ENCODE measurements around the gene RINL.

Gene RINL, protein sequence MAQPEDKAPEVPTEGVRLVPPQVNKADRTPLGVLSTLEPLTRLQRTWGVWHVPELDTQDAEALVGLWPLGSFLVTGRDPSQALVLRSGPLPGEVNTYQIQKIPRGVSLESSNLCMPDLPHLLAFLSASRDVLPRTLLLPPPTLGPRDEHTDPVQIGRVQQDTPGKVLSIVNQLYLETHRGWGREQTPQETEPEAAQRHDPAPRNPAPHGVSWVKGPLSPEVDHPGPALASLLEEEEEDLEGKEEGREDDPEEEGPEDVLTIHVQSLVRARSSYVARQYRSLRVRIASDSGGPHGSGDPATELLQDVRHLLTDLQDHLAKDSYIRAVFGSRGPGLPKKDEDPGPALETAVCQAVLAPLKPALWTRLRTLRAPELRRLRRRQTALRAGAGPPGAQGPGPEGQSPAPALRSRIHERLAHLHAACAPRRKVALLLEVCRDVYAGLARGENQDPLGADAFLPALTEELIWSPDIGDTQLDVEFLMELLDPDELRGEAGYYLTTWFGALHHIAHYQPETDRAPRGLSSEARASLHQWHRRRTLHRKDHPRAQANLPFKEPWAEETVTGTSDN

DNA sequence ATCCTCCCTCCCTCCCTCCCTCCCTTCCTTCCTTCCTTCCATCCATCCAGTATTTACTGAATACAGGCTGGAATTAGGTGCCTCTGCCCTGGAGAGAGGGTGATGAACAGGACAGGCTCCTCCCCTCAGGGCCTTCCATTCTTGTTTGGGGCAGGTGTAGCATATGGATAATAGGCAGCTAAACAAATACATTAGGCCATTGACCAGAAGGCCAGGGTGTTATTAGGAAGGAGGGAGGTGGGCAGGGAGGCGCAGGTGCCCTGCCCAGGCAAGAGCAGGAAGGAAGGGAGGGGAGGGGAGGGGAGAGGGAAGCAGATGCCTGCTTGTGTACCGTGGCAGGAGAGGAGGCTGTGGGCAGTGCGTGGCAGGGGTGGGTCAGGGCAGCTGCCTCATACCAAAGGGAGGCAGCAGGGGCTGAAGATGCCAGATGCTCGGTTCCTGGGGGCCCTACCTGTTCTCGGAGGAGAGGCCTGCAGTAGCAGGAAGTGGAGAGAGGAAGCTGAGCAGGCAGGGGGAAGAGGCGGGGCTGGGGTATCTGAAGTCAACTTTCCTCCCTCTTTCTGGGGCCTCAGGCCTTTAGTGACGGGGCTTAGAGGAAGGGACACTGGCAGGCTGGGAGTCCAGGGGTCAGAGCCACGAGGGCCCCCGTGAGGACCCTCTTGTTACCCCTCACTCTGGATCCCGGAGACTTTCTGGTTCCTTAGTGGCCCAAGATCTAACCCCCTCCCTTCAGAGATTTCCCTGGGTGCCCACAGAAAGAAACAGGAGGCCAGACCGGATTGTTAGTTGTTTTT, at the start of gene RINL:
RINL (minus strand) TSS at position 495 of the 794 bp plus-strand sequence. CDS start 1,533 bp downstream, outside the sequence.
- TF ChIP-seq, protein P1, sequence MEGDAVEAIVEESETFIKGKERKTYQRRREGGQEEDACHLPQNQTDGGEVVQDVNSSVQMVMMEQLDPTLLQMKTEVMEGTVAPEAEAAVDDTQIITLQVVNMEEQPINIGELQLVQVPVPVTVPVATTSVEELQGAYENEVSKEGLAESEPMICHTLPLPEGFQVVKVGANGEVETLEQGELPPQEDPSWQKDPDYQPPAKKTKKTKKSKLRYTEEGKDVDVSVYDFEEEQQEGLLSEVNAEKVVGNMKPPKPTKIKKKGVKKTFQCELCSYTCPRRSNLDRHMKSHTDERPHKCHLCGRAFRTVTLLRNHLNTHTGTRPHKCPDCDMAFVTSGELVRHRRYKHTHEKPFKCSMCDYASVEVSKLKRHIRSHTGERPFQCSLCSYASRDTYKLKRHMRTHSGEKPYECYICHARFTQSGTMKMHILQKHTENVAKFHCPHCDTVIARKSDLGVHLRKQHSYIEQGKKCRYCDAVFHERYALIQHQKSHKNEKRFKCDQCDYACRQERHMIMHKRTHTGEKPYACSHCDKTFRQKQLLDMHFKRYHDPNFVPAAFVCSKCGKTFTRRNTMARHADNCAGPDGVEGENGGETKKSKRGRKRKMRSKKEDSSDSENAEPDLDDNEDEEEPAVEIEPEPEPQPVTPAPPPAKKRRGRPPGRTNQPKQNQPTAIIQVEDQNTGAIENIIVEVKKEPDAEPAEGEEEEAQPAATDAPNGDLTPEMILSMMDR (IDR thresholded peaks at IDR 0.05; ENCODE audit: borderline replicate concordance, extremely low read depth, low read length, poor library complexity, severe bottlenecking) = no peak
- Histone ChIP-seq H3K36me3 (ENCODE audit: insufficient read depth, low read length) (peaks cover 15% of the 10 kb centered on the region; the same call in 1 of the 2 replicates), H4K20me1 (ENCODE audit: insufficient read depth, low read length) (no peaks in the 10 kb centered on the region), H3K9ac (ENCODE audit: low read depth, low read length) (peak within 1 kb of the TSS; percentile 38), H3K27me3 (ENCODE audit: insufficient read depth, low read length, poor library complexity) (no peaks in the 10 kb centered on the region), H3K4me3 (ENCODE audit: low read depth in 1 of 2, low read length in 2 of 2) (peak within 1 kb of the TSS in 1 of 2 experiments; percentile 13; a peak in 1 of 4 replicates), H3K4me2 (ENCODE audit: insufficient read depth, low read length) (peak within 1 kb of the TSS; percentile 42), H3K79me2 (ENCODE audit: insufficient read depth, low read length) (no peaks in the 10 kb centered on the region), H3K4me1 (ENCODE audit: insufficient read depth, low read length) (peaks cover 18% of the 10 kb centered on the region), H2AFZ (ENCODE audit: low read depth, low read length) (peak within 1 kb of the TSS; percentile 53), H3K27ac (ENCODE audit: low read length) (peak within 1 kb of the TSS; percentile 39), H3K9me3 (ENCODE audit: insufficient read depth, low read length, severe bottlenecking) (no peaks in the 10 kb centered on the region)
- ATAC-seq (ENCODE audit: insufficient read depth, low read depth) (peak; percentile 92), DNase-seq (peak; percentile 75)

DNA sequence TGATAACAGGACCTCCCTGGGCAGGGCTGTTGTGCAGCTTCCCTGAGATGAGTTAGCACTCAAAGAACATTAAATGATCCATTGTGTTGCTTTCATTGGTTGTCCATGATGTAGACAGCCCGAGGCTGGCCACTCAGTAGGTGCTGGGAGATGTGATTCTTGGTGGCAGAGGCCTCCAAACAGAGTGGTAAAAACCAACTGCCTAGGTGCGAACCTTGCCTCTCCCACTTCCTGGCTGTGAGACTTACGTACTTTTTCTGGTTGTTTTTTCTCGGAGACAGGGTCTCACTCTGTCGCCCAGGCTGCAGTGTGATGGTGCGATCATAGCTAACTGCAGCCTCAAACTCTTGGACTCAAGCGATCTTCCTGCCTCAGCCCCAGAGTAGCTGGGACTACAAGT, 46.3 kb upstream of the RINL start:
- Histone ChIP-seq H2AFZ (ENCODE audit: low read depth, low read length) (no peak overlapping the region), H3K27me3 (ENCODE audit: insufficient read depth, low read length, poor library complexity) (no peaks in the 10 kb centered on the region), H3K4me1 (ENCODE audit: insufficient read depth, low read length) (peaks cover 6% of the 10 kb centered on the region), H3K9me3 (ENCODE audit: insufficient read depth, low read length, severe bottlenecking) (no peaks in the 10 kb centered on the region), H3K79me2 (ENCODE audit: insufficient read depth, low read length) (peaks cover 18% of the 10 kb centered on the region), H4K20me1 (ENCODE audit: insufficient read depth, low read length) (no peaks in the 10 kb centered on the region; the same call in 1 of the 2 replicates), H3K36me3 (ENCODE audit: insufficient read depth, low read length) (peaks cover 45% of the 10 kb centered on the region), H3K9ac (ENCODE audit: low read depth, low read length) (no peak overlapping the region), H3K27ac (ENCODE audit: low read length) (no peak overlapping the region), H3K4me3 (ENCODE audit: low read depth in 1 of 2, low read length in 2 of 2) (no peak overlapping the region), H3K4me2 (ENCODE audit: insufficient read depth, low read length) (no peak overlapping the region)
- TF ChIP-seq EZH2 (IDR thresholded peaks at IDR 0.05; ENCODE audit: borderline replicate concordance, low read depth, low read length, severe bottlenecking) = no peak
- TF ChIP-seq, protein P1 (IDR thresholded peaks at IDR 0.05; ENCODE audit: borderline replicate concordance, extremely low read depth, low read length, poor library complexity, severe bottlenecking) = no peak
- no peak for ATAC-seq (ENCODE audit: insufficient read depth, low read depth)
- no peak for DNase-seq

DNA sequence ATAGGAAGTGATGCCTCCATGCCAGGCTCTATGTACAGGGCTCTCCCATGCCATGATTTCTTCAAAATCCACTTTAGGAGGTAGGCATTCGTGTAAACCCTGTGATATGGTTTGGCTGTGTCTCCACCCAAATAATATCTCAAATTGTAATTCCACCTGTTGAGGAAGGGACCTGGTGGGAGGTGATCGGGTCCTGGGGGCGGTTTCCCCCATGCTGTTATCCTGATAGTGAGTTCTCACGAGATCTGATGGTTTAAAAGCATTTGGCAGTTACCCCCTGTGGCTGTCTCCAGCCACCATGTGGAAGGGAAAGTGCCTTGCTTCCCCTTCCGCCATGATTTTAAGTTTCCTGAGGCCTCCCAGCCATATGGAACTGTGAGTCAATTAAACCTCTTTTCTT, 44.4 kb upstream of the RINL start:
- Histone ChIP-seq H3K4me2 (ENCODE audit: insufficient read depth, low read length) (no peak overlapping the region), H3K27me3 (ENCODE audit: insufficient read depth, low read length, poor library complexity) (no peaks in the 10 kb centered on the region), H3K79me2 (ENCODE audit: insufficient read depth, low read length) (0 out of 2 replicates have a peak, but pooled peaks cover 2% of the 10 kb centered on the region), H3K27ac (ENCODE audit: low read length) (no peak overlapping the region), H3K4me1 (ENCODE audit: insufficient read depth, low read length) (no peaks in the 10 kb centered on the region), H3K4me3 (ENCODE audit: low read depth in 1 of 2, low read length in 2 of 2) (no peak overlapping the region), H3K36me3 (ENCODE audit: insufficient read depth, low read length) (peaks cover 48% of the 10 kb centered on the region), H3K9me3 (ENCODE audit: insufficient read depth, low read length, severe bottlenecking) (no peaks in the 10 kb centered on the region), H2AFZ (ENCODE audit: low read depth, low read length) (no peak overlapping the region), H3K9ac (ENCODE audit: low read depth, low read length) (no peak overlapping the region), H4K20me1 (ENCODE audit: insufficient read depth, low read length) (no peaks in the 10 kb centered on the region; the same call in 1 of the 2 replicates)
- ATAC-seq (ENCODE audit: insufficient read depth, low read depth) (no peak), DNase-seq (no peak)
- TF ChIP-seq EZH2 (IDR thresholded peaks at IDR 0.05; ENCODE audit: borderline replicate concordance, low read depth, low read length, severe bottlenecking) = no peak
- TF ChIP-seq, protein P1 (IDR thresholded peaks at IDR 0.05; ENCODE audit: borderline replicate concordance, extremely low read depth, low read length, poor library complexity, severe bottlenecking) = no peak

Data from DND-41 (cell line).